Hematopoietic multipotent progenitor cell treated with erythropoietin and hydrocortisone succinate and interleukin-3 and kit ligand, for 6 days (in vitro differentiated cells): ENCODE data around the gene SCN8A.

Experiments used
- DNase-seq: peaks from one replicate; pipeline ENCODE4 v3.0.0-alpha.2; 2015

Gene SCN8A

GRCh38 chr12:51722431-51722830 is 131.4 kb downstream of the SCN8A start:
- DNase-seq, result no peak

GRCh38 chr12:51726161-51726560 is 135.1 kb downstream of the SCN8A start:
- no peak for DNase-seq

- no peak for DNase-seq
Observed at GRCh38 chr12:51726931-51727330, 135.9 kb downstream of the SCN8A start.

GRCh38 chr12:51729331-51729730 is 138.3 kb downstream of the SCN8A start:
- no peak for DNase-seq

- no peak for DNase-seq
Observed at GRCh38 chr12:51730745-51731144, 139.7 kb downstream of the SCN8A start.

- no peak for DNase-seq
Observed at GRCh38 chr12:51740536-51740935, 149.5 kb downstream of the SCN8A start.

GRCh38 chr12:51744235-51744634 is 153.2 kb downstream of the SCN8A start:
- DNase-seq, result no peak

- no peak for DNase-seq
Observed at GRCh38 chr12:51744957-51745356, 153.9 kb downstream of the SCN8A start.

GRCh38 chr12:51746416-51746815 is 155.4 kb downstream of the SCN8A start:
- DNase-seq, result no peak

- no peak for DNase-seq
Observed at GRCh38 chr12:51748235-51748634, 157.2 kb downstream of the SCN8A start.

- DNase-seq, result no peak
Observed at GRCh38 chr12:51749206-51749985, 158.4 kb downstream of the SCN8A start.

- DNase-seq, result no peak
Observed at GRCh38 chr12:51749986-51750317, 158.9 kb downstream of the SCN8A start.

GRCh38 chr12:51751661-51752060 is 160.6 kb downstream of the SCN8A start:
- no peak for DNase-seq

GRCh38 chr12:51752234-51752889 is 161.3 kb downstream of the SCN8A start:
- no peak for DNase-seq

- DNase-seq, result no peak
Observed at GRCh38 chr12:51753980-51754675, 163.1 kb downstream of the SCN8A start.

- DNase-seq, result no peak
Observed at GRCh38 chr12:51755251-51755650, 164.2 kb downstream of the SCN8A start.

GRCh38 chr12:51759175-51759574 is 168.1 kb downstream of the SCN8A start:
- DNase-seq, result no peak

- no peak for DNase-seq
Observed at GRCh38 chr12:51759695-51760094, 168.7 kb downstream of the SCN8A start.

GRCh38 chr12:51760231-51760630 is 169.2 kb downstream of the SCN8A start:
- DNase-seq, result no peak

GRCh38 chr12:51763743-51764142 is 172.7 kb downstream of the SCN8A start:
- no peak for DNase-seq

GRCh38 chr12:51766067-51766676 is 175.1 kb downstream of the SCN8A start:
- no peak for DNase-seq

- no peak for DNase-seq
Observed at GRCh38 chr12:51771008-51771407, 180.0 kb downstream of the SCN8A start.

- DNase-seq, result no peak
Observed at GRCh38 chr12:51773145-51773869, 182.3 kb downstream of the SCN8A start.
